Measurements from ENCODE around the gene APC2.

APC2 gene

GRCh38 chr19:1456121-1456900, 6.4 kb downstream of the APC2 start:
- no peak overlapping the region for H2AK5ac ChIP-seq (ENCODE audit: low read length)
- H3K9ac ChIP-seq (ENCODE audit: low read length): no peak overlapping the region
- no peak overlapping the region for H3K4me2 ChIP-seq (ENCODE audit: low read length)
- DNase-seq: no peak
- H4K8ac ChIP-seq (ENCODE audit: low read depth, low read length): no peak overlapping the region
- H2BK5ac ChIP-seq (ENCODE audit: low read depth, low read length, poor library complexity): no peak overlapping the region
- H3K27me3 ChIP-seq (ENCODE audit: insufficient read depth, low read length): peaks cover 12% of the 10 kb centered on the region
- no peak overlapping the region for H4K12ac ChIP-seq (ENCODE audit: low read depth, low read length)
- H3K36me3 ChIP-seq (ENCODE audit: control insufficient read depth in 1 of 2, insufficient read depth in 2 of 2, low read length in 2 of 2): peaks cover 3 to 5% of the 10 kb centered on the region in 2 experiments
- H2AFZ ChIP-seq (ENCODE audit: insufficient read depth, low read length, poor library complexity): no peak overlapping the region
- H3K23ac ChIP-seq (ENCODE audit: low read length): no peak overlapping the region
- H3K4ac ChIP-seq (ENCODE audit: low read depth, low read length): no peak overlapping the region
- H4K91ac ChIP-seq (ENCODE audit: low read depth, low read length): no peak overlapping the region
- H3K27ac ChIP-seq (ENCODE audit: low read depth, low read length): no peak overlapping the region
- H3K18ac ChIP-seq (ENCODE audit: low read length): no peak overlapping the region
- H3K4me1 ChIP-seq (ENCODE audit: control insufficient read depth in 1 of 2, insufficient read depth in 2 of 2, low read length in 2 of 2): no peaks in the 10 kb centered on the region
- peaks cover 17% of the 10 kb centered on the region for H3K9me3 ChIP-seq (ENCODE audit: insufficient read depth, low read depth, low read length)
- no peak overlapping the region for H3K4me3 ChIP-seq (ENCODE audit: low read depth, low read length)
- WGBS (ENCODE audit: extremely low coverage, insufficient coverage, insufficient read length): no CpG with 5 or more reads among the region's 43 CpGs
- no peak overlapping the region for H2BK12ac ChIP-seq (ENCODE audit: low read length)
- H2BK120ac ChIP-seq (ENCODE audit: insufficient read depth, low read length, poor library complexity): no peak overlapping the region
- no peak overlapping the region for H3K14ac ChIP-seq (ENCODE audit: low read length)
- no peaks in the 10 kb centered on the region for H3K79me2 ChIP-seq (ENCODE audit: control insufficient read depth, insufficient read depth, low read length, poor library complexity)
- no peaks in the 10 kb centered on the region for H3K79me1 ChIP-seq (ENCODE audit: low read length)

GRCh38 chr19:1457031-1457739, 7.3 kb downstream of the APC2 start:
- no peak overlapping the region for H3K9ac ChIP-seq (ENCODE audit: low read length)
- no peak overlapping the region for H3K27ac ChIP-seq (ENCODE audit: low read depth, low read length)
- H2AFZ ChIP-seq (ENCODE audit: insufficient read depth, low read length, poor library complexity): no peak overlapping the region
- no peak overlapping the region for H3K18ac ChIP-seq (ENCODE audit: low read length)
- H3K4me3 ChIP-seq (ENCODE audit: low read depth, low read length): no peak overlapping the region
- no peak overlapping the region for H2BK120ac ChIP-seq (ENCODE audit: insufficient read depth, low read length, poor library complexity)
- no peaks in the 10 kb centered on the region for H3K79me1 ChIP-seq (ENCODE audit: low read length)
- no peak overlapping the region for H3K4ac ChIP-seq (ENCODE audit: low read depth, low read length)
- H3K4me1 ChIP-seq (ENCODE audit: control insufficient read depth in 1 of 2, insufficient read depth in 2 of 2, low read length in 2 of 2): no peaks in the 10 kb centered on the region
- H4K91ac ChIP-seq (ENCODE audit: low read depth, low read length): no peak overlapping the region
- no peak overlapping the region for H3K4me2 ChIP-seq (ENCODE audit: low read length)
- no peak overlapping the region for H2BK12ac ChIP-seq (ENCODE audit: low read length)
- peaks cover 17% of the 10 kb centered on the region for H3K9me3 ChIP-seq (ENCODE audit: insufficient read depth, low read depth, low read length)
- H3K79me2 ChIP-seq (ENCODE audit: control insufficient read depth, insufficient read depth, low read length, poor library complexity): no peaks in the 10 kb centered on the region
- peaks cover 4% of the 10 kb centered on the region for H3K27me3 ChIP-seq (ENCODE audit: insufficient read depth, low read length)
- peaks cover 3 to 5% of the 10 kb centered on the region in 2 experiments for H3K36me3 ChIP-seq (ENCODE audit: control insufficient read depth in 1 of 2, insufficient read depth in 2 of 2, low read length in 2 of 2)
- H4K8ac ChIP-seq (ENCODE audit: low read depth, low read length): no peak overlapping the region
- H3K23ac ChIP-seq (ENCODE audit: low read length): no peak overlapping the region
- H3K14ac ChIP-seq (ENCODE audit: low read length): no peak overlapping the region
- WGBS (ENCODE audit: extremely low coverage, insufficient coverage, insufficient read length): no CpG with 5 or more reads among the region's 48 CpGs
- no peak overlapping the region for H2BK5ac ChIP-seq (ENCODE audit: low read depth, low read length, poor library complexity)
- H4K12ac ChIP-seq (ENCODE audit: low read depth, low read length): no peak overlapping the region
- no peak overlapping the region for H2AK5ac ChIP-seq (ENCODE audit: low read length)
- DNase-seq: peak in 1 of 2 donors; percentile 33

- Histone ChIP-seq H2AK5ac (ENCODE audit: low read length) (no peak overlapping the region), H3K27ac (ENCODE audit: low read depth, low read length) (no peak overlapping the region), H2AFZ (ENCODE audit: insufficient read depth, low read length, poor library complexity) (no peak overlapping the region), H3K79me2 (ENCODE audit: control insufficient read depth, insufficient read depth, low read length, poor library complexity) (no peaks in the 10 kb centered on the region), H3K27me3 (ENCODE audit: insufficient read depth, low read length) (no peaks in the 10 kb centered on the region), H2BK120ac (ENCODE audit: insufficient read depth, low read length, poor library complexity) (no peak overlapping the region), H2BK5ac (ENCODE audit: low read depth, low read length, poor library complexity) (no peak overlapping the region), H3K4me2 (ENCODE audit: low read length) (no peak overlapping the region), H3K4me1 (ENCODE audit: control insufficient read depth in 1 of 2, insufficient read depth in 2 of 2, low read length in 2 of 2) (no peaks in the 10 kb centered on the region), H4K8ac (ENCODE audit: low read depth, low read length) (no peak overlapping the region), H3K9ac (ENCODE audit: low read length) (no peak overlapping the region), H3K23ac (ENCODE audit: low read length) (no peak overlapping the region), H4K91ac (ENCODE audit: low read depth, low read length) (no peak overlapping the region), H4K12ac (ENCODE audit: low read depth, low read length) (no peak overlapping the region), H3K4ac (ENCODE audit: low read depth, low read length) (no peak overlapping the region), H3K79me1 (ENCODE audit: low read length) (no peaks in the 10 kb centered on the region), H3K4me3 (ENCODE audit: low read depth, low read length) (no peak overlapping the region), H3K18ac (ENCODE audit: low read length) (no peak overlapping the region), H3K36me3 (ENCODE audit: control insufficient read depth in 1 of 2, insufficient read depth in 2 of 2, low read length in 2 of 2) (peaks cover 3 to 5% of the 10 kb centered on the region in 2 experiments), H3K14ac (ENCODE audit: low read length) (no peak overlapping the region), H2BK12ac (ENCODE audit: low read length) (no peak overlapping the region), H3K9me3 (ENCODE audit: insufficient read depth, low read depth, low read length) (peaks cover 15% of the 10 kb centered on the region)
- DNase-seq: no peak
- no CpG with 5 or more reads among the region's 16 CpGs for WGBS (ENCODE audit: extremely low coverage, insufficient coverage, insufficient read length)
Observed at GRCh38 chr19:1457892-1458291, 8.0 kb downstream of the APC2 start.

GRCh38 chr19:1459479-1459878, 9.6 kb downstream of the APC2 start:
- H3K4me2 ChIP-seq (ENCODE audit: low read length): no peak overlapping the region
- H3K79me1 ChIP-seq (ENCODE audit: low read length): no peaks in the 10 kb centered on the region
- no peaks in the 10 kb centered on the region for H3K27me3 ChIP-seq (ENCODE audit: insufficient read depth, low read length)
- H3K9me3 ChIP-seq (ENCODE audit: insufficient read depth, low read depth, low read length): peaks cover 14% of the 10 kb centered on the region
- no peak overlapping the region for H2AK5ac ChIP-seq (ENCODE audit: low read length)
- no peak overlapping the region for H3K9ac ChIP-seq (ENCODE audit: low read length)
- H3K4ac ChIP-seq (ENCODE audit: low read depth, low read length): no peak overlapping the region
- no peak overlapping the region for H3K27ac ChIP-seq (ENCODE audit: low read depth, low read length)
- no peak overlapping the region for H4K12ac ChIP-seq (ENCODE audit: low read depth, low read length)
- H2BK120ac ChIP-seq (ENCODE audit: insufficient read depth, low read length, poor library complexity): no peak overlapping the region
- H3K14ac ChIP-seq (ENCODE audit: low read length): no peak overlapping the region
- no peak overlapping the region for H4K8ac ChIP-seq (ENCODE audit: low read depth, low read length)
- H3K4me1 ChIP-seq (ENCODE audit: control insufficient read depth in 1 of 2, insufficient read depth in 2 of 2, low read length in 2 of 2): no peaks in the 10 kb centered on the region
- H2BK12ac ChIP-seq (ENCODE audit: low read length): no peak overlapping the region
- peaks cover 3 to 5% of the 10 kb centered on the region in 2 experiments for H3K36me3 ChIP-seq (ENCODE audit: control insufficient read depth in 1 of 2, insufficient read depth in 2 of 2, low read length in 2 of 2)
- no CpG with 5 or more reads among the region's 9 CpGs for WGBS (ENCODE audit: extremely low coverage, insufficient coverage, insufficient read length)
- no peak overlapping the region for H2AFZ ChIP-seq (ENCODE audit: insufficient read depth, low read length, poor library complexity)
- no peak overlapping the region for H3K4me3 ChIP-seq (ENCODE audit: low read depth, low read length)
- H2BK5ac ChIP-seq (ENCODE audit: low read depth, low read length, poor library complexity): no peak overlapping the region
- no peaks in the 10 kb centered on the region for H3K79me2 ChIP-seq (ENCODE audit: control insufficient read depth, insufficient read depth, low read length, poor library complexity)
- no peak overlapping the region for H3K18ac ChIP-seq (ENCODE audit: low read length)
- no peak overlapping the region for H3K23ac ChIP-seq (ENCODE audit: low read length)
- DNase-seq: no peak
- no peak overlapping the region for H4K91ac ChIP-seq (ENCODE audit: low read depth, low read length)

Measured in trophoblast cell (in vitro differentiated cells and primary cell).